ENCODE results near the gene RELA. TPM values are rescaled to one million over a fixed set of nuclear protein-coding genes. Genes with fewer than 3 reads are reported as not detected.
A peak's percentile ranks its signal among the peaks of the same experiment; 100 is the strongest.

RELA gene
- total RNA-seq, 1 donor from 2014 or later, result 7.7 TPM

DNA sequence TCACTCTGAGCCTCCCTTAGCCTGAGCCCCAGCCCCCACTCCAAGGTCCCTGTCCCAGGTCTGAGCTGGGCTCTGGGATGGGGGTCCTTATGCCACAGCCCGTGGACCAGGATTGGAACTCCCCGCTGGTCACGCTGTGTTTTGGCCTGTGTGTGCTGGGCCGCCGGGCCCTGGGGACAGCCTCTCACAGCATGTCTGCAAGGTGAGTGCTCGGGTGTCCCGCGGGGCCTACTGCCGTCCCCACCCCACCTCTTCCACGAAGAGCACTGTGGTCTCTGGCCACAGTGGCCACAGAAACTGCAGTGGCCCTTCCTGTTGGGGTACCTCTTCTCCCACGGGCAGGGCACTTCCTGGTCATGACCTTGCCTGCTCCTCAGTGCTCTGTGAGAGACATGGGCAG is 28.3 kb downstream of the RELA start:
- DNase-seq (ENCODE audit: low spot score), result no peak

- no peak for DNase-seq (ENCODE audit: low spot score)
Observed at GRCh38 chr11:65634109-65634436, 28.6 kb downstream of the RELA start.

DNA sequence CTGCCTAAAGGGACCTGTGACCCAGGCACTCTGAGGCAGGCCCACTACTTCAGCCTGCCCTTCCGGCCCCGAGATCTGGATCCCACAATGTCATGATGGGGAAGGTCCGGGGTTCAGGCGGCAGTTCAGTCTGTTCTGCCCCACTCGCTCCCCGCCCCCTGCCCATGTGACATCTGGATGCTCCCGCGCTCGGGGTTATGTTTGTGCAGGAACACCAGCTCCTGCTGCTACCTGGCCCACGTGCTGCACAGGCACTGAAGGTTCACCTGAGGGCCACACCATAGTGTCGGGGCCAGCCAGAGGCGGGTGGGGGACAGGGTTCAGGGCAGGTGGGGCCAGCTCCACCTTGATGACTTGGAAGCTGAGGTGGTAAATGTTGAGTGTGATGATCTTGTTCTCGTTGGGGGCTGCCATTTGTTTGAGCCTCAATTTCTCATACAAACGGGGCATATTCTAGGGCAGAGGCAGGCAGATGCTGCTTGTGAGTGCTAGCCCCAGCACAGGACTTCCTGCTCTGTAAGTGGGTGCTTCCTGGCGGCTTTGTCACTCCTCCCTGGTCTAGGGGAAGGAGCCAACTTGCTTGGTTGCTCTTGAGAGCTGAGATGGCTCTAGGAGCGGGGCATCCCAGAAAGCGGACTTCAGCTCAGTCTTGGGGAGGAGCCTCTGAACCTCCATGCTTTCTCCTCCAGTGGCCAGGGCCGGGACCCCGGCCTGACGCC is 29.2 kb downstream of the RELA start:
- no peak for DNase-seq (ENCODE audit: low spot score)

DNA sequence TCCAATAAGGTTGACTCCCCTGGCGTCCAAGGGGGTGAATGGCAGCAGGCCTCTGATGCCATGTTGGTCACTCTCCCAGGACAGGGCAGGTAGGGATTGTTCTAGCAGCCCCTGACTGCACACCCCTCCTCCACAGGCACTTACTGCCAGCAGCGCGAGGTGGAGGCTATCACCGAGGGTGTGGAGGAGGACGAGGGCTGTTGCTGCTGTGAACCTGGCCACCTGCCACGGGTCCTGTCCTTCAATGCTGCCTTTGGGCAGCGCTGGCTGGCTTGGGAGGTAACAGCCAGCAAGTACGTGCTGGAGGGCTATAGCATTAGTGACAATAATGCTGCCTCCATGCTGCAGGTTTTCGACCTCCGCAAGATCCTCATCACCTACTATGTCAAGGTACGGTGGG is 32.5 kb downstream of the RELA start:
- no peak for DNase-seq (ENCODE audit: low spot score)

DNA sequence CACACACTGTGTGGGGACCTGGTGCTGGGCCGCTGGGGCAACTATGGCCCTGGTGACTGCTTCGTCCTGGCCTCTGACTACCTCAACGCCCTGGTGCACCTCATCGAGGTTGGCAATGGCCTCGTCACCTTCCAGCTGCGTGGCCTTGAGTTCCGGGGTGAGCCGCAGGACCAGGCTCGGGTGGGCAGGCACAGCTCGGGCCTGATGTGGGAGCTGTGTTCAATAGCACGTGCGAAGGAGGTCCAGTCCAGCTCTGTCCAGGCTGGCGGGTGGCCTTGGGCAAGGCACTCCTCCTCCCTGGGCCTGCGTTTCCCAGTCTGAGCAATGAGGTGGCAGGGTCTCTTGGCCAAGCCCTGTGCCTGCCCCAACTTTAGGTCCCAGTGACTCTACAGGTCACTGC is 33.1 kb downstream of the RELA start:
- DNase-seq (ENCODE audit: low spot score), result no peak

GRCh38 chr11:65627202-65627601 is 35.5 kb downstream of the RELA start:
- DNase-seq (ENCODE audit: low spot score), result no peak

- DNase-seq (ENCODE audit: low spot score), result peak; percentile 43
Observed at GRCh38 chr11:65625628-65626342, 36.9 kb downstream of the RELA start.

DNA sequence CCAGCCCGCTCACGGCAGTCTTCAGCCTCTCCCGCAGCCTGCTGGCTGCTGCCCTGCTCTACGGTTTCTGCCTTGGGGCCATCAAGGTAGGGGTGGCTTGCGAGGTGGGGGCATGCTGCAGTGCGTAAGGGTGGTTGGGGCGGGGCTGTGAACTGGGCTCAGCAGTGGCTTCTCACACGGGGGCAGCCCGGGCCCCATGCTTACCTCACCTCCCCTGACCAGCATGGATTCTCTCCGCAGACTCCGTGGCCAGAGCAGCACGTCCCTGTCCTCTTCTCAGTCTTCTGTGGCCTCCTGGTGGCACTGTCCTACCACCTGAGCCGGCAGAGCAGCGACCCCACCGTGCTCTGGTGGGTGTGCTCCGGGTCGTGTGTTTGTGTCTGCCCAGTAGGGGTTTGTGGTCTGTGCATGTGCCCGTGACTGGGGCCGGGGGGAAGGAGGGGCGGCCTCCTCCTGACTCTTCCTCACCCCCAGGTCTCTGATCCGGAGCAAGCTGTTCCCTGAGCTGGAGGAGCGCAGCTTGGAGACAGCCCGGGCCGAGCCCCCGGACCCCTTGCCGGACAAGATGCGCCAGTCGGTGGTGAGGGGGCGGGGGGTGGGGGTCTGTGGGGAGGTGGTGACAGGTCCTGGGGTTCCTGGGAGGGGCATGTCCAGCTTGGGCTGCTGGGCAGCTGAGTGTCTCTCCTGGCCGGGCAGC is 37.6 kb downstream of the RELA start:
- no peak for DNase-seq (ENCODE audit: low spot score)

GRCh38 chr11:65623852-65624616 is 38.7 kb downstream of the RELA start:
- no peak for DNase-seq (ENCODE audit: low spot score)

GRCh38 chr11:65623177-65623576 is 39.5 kb downstream of the RELA start:
- DNase-seq (ENCODE audit: low spot score), result no peak

DNA sequence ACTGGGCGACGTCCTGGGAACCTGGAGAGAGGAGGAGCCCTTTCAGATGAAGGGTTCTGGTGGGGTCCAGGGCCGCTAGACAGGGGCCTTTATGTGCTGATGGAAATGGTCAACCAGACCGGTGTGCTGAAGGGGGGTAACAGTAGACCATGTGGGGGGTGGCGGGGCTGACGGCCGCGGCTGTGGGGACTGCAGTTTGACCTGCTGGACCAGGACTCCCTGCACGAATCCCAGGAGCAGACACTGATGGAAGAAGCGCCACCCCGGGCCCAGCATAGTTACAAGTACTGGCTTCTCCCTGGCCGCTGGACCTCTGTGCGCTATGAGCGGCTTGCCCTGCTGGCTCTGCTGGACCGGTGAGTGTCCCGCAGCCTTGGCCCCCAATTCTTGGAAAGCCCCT is 40.7 kb downstream of the RELA start:
- no peak for DNase-seq (ENCODE audit: low spot score)

DNA sequence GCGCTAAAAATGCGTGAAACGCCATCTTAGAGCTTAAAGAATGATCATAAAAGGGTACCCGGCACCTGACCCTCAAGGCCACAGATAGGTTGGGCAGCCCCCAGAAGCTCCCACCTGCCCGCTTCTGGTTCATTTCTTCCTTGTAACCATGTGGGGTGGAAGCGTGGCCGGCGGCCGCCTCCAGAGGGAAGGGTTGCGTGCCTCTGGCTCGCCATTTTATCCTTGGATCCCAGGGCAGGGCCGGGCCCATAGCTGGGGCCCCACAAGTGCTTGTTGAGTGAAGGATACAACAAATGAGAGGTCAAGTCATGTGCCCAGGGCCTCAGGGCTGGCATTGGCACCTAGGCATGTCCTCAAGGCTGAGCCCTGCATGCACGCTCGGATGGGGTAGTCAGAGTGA is 41.3 kb downstream of the RELA start:
- no peak for DNase-seq (ENCODE audit: low spot score)

- DNase-seq (ENCODE audit: low spot score), result no peak
Observed at GRCh38 chr11:65620666-65621065, 42.0 kb downstream of the RELA start.

DNA sequence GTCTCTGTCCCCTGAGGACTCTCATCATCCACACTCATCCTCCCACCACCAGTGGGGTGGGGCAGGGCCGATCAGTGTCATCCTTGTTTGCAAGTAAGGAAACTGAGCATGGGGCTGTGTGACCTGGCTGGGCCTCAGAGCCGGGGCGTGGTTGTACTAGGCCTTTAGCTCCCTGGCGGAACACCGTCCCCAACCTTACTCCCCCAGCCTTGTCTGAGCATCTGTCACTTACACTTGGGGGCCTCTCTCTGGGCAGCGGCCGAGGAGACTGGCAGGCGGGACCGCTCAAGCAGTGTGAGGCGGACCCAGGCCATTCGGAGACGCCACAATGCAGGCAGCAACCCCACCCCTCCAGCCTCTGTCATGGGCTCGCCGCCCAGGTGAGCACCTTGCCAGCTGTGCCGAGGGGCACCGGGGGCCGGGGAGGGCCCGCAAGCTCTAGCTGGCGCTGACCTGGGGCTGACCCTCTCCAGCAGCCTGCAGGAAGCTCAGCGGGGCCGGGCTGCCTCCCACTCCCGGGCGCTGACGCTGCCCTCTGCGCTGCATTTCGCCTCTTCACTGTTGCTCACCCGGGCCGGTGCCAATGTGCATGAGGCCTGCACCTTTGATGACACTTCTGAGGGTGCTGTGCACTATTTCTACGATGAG is 43.3 kb downstream of the RELA start:
- no peak for DNase-seq (ENCODE audit: low spot score)

DNA sequence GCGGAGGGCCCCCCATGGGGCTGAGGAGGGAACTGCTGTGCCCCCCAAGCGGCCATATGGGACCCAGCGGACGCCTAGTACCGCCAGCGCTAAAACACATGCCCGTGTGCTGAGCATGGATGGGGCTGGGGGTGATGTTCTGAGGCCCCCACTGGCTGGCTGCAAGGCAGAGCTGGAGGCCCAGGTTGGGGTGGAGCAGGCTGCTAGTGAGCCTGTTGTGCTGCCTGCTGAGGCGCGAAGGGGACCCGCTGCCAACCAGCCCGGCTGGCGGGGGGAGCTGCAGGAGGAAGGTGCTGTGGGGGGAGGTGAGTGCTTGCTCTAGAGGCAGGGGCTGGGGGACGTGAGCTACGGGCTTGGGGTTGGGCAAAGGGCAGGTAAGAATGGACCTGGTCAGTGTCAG is 44.0 kb downstream of the RELA start:
- DNase-seq (ENCODE audit: low spot score), result no peak

GRCh38 chr11:65617990-65618751 is 44.5 kb downstream of the RELA start:
- no peak for DNase-seq (ENCODE audit: low spot score)

GRCh38 chr11:65617136-65617850 is 45.4 kb downstream of the RELA start:
- no peak for DNase-seq (ENCODE audit: low spot score)

- DNase-seq (ENCODE audit: low spot score), result no peak
Observed at GRCh38 chr11:65616575-65617001, 46.1 kb downstream of the RELA start.

DNA sequence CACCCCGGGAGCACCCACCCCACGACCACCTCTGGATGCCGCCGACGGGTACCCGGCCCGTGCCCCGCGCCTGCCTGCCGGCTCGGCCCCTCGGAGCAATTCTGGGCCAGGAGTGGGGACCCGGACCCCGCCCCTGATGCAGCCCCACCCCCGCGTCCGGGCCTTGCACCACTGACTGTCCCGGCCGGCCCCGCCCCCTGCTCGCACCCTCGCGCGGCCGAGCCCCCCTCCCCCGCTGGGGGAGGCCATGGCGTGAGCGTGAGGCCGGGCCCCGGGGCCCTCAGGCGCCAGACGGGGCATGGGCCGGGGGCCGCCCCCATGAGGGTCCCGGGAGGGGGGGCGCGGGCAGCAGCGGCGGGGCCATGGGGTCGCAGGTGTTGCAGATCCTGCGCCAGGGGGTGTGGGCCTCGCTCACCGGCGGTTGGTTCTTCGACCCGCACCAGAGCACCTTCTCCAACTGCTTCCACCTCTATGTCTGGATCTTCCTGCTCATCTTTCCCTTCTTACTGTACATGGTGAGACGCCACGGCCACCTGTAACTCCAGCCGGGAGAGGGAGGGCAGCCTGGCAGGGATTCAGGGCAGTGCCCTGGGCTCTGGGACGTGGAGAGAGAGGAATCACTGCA is 46.7 kb downstream of the RELA start:
- no peak for DNase-seq (ENCODE audit: low spot score)
